GM12873 (cell line): ENCODE measurements around the gene SLC46A3.

Experiments
- CTCF ChIP-seq: IDR thresholded peaks from 2 replicates; pipeline ENCODE4 v1.5.1; 2012; ENCODE audit warnings: low read depth, mild to moderate bottlenecking, moderate library complexity, low read length, control low read depth; ENCODE audit not compliant: insufficient read depth; ENCODE audit errors: missing control alignments

SLC46A3 gene

GRCh38 chr13:28728642-28729041, 9.9 kb upstream of the SLC46A3 start:
- no peak for TF ChIP-seq CTCF

- TF ChIP-seq CTCF, result no peak
Observed at GRCh38 chr13:28725046-28725610, 6.4 kb upstream of the SLC46A3 start.

GRCh38 chr13:28723806-28724205, 5.0 kb upstream of the SLC46A3 start:
- TF ChIP-seq CTCF, result no peak

DNA sequence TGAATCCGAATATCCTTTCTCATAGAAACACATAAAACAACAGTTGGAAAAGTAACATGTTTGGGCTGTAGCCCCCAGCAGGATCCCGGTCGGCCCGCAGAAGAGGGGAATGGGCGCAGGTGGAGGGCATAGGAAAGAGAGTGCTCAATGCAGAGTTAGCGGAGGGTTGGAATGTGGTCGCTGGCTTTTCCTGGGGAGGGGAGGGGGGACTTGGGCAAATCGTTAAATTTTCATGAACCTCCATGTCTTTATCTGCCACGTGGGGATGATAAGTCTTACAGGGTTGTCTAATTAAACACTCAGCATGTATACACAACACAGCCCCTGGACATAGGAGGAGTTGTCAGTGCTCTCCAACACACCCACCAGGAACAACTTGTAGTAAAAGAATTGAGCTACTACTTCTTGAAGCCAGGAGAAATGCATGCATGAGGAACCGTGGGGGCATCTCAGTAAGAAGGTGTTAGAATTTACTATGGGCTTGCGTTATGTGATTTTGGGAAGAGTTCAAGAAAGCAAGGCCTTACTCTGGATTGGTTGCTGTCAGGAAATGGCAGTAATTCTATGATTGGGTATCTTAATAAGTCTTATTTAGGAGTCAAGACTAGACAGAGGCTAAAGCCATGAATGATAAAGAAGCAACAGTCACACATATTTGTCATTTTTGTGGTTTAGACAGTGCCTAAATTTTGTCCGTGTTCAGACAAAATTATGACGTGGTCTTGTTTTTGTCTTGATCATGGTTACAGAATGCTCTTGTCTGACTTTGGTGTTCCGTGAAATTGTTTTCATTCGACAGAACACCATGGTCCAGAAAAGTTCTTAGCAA, 671 bp upstream of the SLC46A3 start:
- no peak for TF ChIP-seq CTCF

DNA sequence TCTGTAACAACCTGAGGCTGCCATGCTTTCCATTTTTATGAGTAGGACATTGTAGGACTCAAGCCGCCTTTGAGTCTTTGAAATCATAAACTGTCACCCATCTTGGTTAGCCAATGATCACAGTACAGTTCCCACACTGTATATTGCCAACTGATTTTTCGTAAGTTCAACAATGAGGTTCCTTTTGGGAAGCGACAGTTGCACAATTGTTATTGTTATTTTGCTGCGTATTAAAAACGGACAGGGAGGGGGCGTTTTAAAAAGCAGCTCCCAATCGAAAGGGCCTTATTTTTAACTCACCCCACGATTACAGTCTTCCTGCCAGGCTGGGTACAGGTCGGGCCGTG, 601 bp downstream of the SLC46A3 start:
- no peak for TF ChIP-seq CTCF

- no peak for TF ChIP-seq CTCF
Observed at GRCh38 chr13:28717170-28717569, 1.6 kb downstream of the SLC46A3 start.

- TF ChIP-seq CTCF, result no peak
Observed at GRCh38 chr13:28716511-28716910, 2.3 kb downstream of the SLC46A3 start.
